CD4-positive, alpha-beta memory T cell (primary cell): ENCODE results near the gene WWP2. TPM values are rescaled to one million over a fixed set of nuclear protein-coding genes. Genes with fewer than 3 reads are reported as not detected.
A peak's percentile ranks its signal among the peaks of the same experiment; 100 is the strongest.

ENCODE experiments used
- CTCF ChIA-PET: fragments of 350-600 bp; sonication (Branson Sonifier 250); formaldehyde crosslinking; loops from one replicate; lab custom pipeline; 2021; ENCODE audit warnings: inconsistent platforms; ENCODE audit not compliant: partially characterized antibody; lab: Charles Lee
- POLR2A ChIA-PET: fragments of 350-600 bp; sonication (Branson Sonifier 250); formaldehyde crosslinking; loops from one replicate; lab custom pipeline; 2021; ENCODE audit not compliant: partially characterized antibody; lab: Charles Lee
- DNase-seq, 5 donors: peaks; one replicate each; pipeline versions ENCODE4 v3.0.0 to v3.0.0-alpha.2; 2020 to 2022; ENCODE audit warnings: mixed read lengths in 1 of 5
- H3K27ac ChIP-seq: one replicate; pipeline ENCODE4 v1.7.0; 2013; ENCODE audit warnings: low read depth, low read length
- H3K27me3 ChIP-seq: 2 replicates; pipeline ENCODE4 v1.7.0; 2013; ENCODE audit warnings: mild to moderate bottlenecking, low read length, moderate library complexity; ENCODE audit not compliant: insufficient read depth
- H3K36me3 ChIP-seq: 2 replicates; pipeline ENCODE4 v1.7.0; 2013; ENCODE audit warnings: mild to moderate bottlenecking, low read length, moderate library complexity; ENCODE audit not compliant: insufficient read depth
- H3K4me1 ChIP-seq: 2 replicates; pipeline ENCODE4 v1.7.0; 2013; ENCODE audit warnings: mild to moderate bottlenecking, low read length, moderate library complexity; ENCODE audit not compliant: insufficient read depth
- H3K4me3 ChIP-seq, 2 donors: one replicate each; pipeline ENCODE4 v1.7.0; 2013; ENCODE audit warnings: low read length in 2 of 2, mild to moderate bottlenecking in 1 of 2
- H3K9me3 ChIP-seq, 2 donors: one replicate each; pipeline ENCODE4 v1.7.0; 2013; ENCODE audit warnings: low read length in 2 of 2, control low read depth in 1 of 2; ENCODE audit not compliant: control insufficient read depth in 1 of 2
- H3K27ac Mint-ChIP-seq, 7 donors: one replicate each; pipeline ENCODE4 v1.8.0; 2020 to 2021; ENCODE audit warnings: mixed read lengths in 7 of 7, mild to moderate bottlenecking in 6 of 7, inconsistent platforms in 3 of 7, moderate library complexity in 3 of 7
- H3K27me3 Mint-ChIP-seq, 2 donors: one replicate each; pipeline ENCODE4 v1.8.0; 2020 to 2021; ENCODE audit warnings: mixed read lengths in 2 of 2
- H3K36me3 Mint-ChIP-seq, 2 donors: one replicate each; pipeline ENCODE4 v1.8.0; 2020 to 2021; ENCODE audit warnings: mixed read lengths in 2 of 2, inconsistent platforms in 1 of 2, mild to moderate bottlenecking in 1 of 2
- H3K4me1 Mint-ChIP-seq, 4 donors: one replicate each; pipeline ENCODE4 v1.8.0; 2020 to 2021; ENCODE audit warnings: mixed read lengths in 4 of 4, mild to moderate bottlenecking in 1 of 4
- H3K4me3 Mint-ChIP-seq, 8 donors: one replicate each; pipeline ENCODE4 v1.8.0; 2020 to 2021; ENCODE audit warnings: mixed read lengths in 8 of 8, mild to moderate bottlenecking in 7 of 8, moderate library complexity in 6 of 8, inconsistent platforms in 3 of 8
- H3K9me3 Mint-ChIP-seq, 8 donors: one replicate each; pipeline ENCODE4 v1.8.0; 2020 to 2021; ENCODE audit warnings: mixed read lengths in 8 of 8, mild to moderate bottlenecking in 5 of 8, inconsistent platforms in 3 of 8, moderate library complexity in 1 of 8
- intact Hi-C: fragments of 100-400 bp; cut with micrococcal nuclease; formaldehyde crosslinking; loops from one replicate; pipeline ENCODE4 v1.15.1; 2023
- polyA plus RNA-seq, 2 donors: library from polyadenylated mRNA; unstranded; fragments of 300-500 nt; fragmentation: Illumina TruSeq; gene quantifications; one replicate each; pipeline ENCODE4 v1.2.3, GENCODE V29; 2021
- total RNA-seq, 2 experiments: library from RNA; stranded (reverse); gene quantifications; one replicate each; pipeline ENCODE4 v1.2.3, GENCODE V29; 2021

WWP2 gene
- total and polyA plus RNA-seq, 4 experiments from 2014 or later, result 27.8 to 77.0 (median 62.8) TPM

DNA sequence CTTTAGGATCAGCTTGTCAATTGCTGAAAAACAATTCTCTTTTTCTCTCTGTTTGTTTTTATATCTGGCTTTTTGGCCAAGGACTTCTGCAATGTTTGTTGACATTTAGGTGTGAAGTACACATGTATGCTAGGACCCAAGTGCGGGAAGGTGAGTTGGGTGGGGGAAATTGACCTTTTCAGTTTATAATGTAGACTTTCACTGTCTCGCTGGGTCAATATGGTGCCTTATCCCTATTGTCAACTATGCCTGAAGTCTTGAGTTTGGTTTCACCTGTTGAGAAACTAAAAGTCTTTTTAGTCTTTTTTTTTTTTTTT is 9.5 kb downstream of the WWP2 start:
- peaks cover 15 to 16% of the 10 kb centered on the region in 2 donors for H3K36me3 Mint-ChIP-seq
- no peak overlapping the region for H3K27ac ChIP-seq
- H3K27me3 ChIP-seq, result no peaks in the 10 kb centered on the region
- peak overlapping the region in 1 of 7 donors; percentile 44 for H3K27ac Mint-ChIP-seq
- intact Hi-C loops, result no loop called here
- ChIA-PET CTCF (interaction anchor here (1.1 to 2.7 kb wide), 3 partner anchors 13 to 24 kb away, joined by 3 to 9 read pairs (median 7); partner anchors contain the start of gene NOB1), POLR2A (interaction anchor here (1.2 to 3.1 kb wide), 2 partner anchors 9 to 17 kb away, joined by 7 to 9 read pairs; partner anchors contain the start of genes NOB1 and WWP2)
- DNase-seq, result no peak
- H3K4me1 Mint-ChIP-seq, result peaks cover 38 to 73% (median 53%) of the 10 kb centered on the region in 4 donors
- peaks cover 3 to 17% (median 9%) of the 10 kb centered on the region in 8 donors for H3K9me3 Mint-ChIP-seq
- H3K27me3 Mint-ChIP-seq, result no peaks in the 10 kb centered on the region
- H3K4me3 Mint-ChIP-seq, result peak overlapping the region in 2 of 8 donors; percentile 30 to 63
- no peaks in the 10 kb centered on the region for H3K36me3 ChIP-seq
- H3K4me3 ChIP-seq, result no peak overlapping the region
- H3K9me3 ChIP-seq, result no peaks in the 10 kb centered on the region
- H3K4me1 ChIP-seq, result peaks cover 32% of the 10 kb centered on the region

DNA sequence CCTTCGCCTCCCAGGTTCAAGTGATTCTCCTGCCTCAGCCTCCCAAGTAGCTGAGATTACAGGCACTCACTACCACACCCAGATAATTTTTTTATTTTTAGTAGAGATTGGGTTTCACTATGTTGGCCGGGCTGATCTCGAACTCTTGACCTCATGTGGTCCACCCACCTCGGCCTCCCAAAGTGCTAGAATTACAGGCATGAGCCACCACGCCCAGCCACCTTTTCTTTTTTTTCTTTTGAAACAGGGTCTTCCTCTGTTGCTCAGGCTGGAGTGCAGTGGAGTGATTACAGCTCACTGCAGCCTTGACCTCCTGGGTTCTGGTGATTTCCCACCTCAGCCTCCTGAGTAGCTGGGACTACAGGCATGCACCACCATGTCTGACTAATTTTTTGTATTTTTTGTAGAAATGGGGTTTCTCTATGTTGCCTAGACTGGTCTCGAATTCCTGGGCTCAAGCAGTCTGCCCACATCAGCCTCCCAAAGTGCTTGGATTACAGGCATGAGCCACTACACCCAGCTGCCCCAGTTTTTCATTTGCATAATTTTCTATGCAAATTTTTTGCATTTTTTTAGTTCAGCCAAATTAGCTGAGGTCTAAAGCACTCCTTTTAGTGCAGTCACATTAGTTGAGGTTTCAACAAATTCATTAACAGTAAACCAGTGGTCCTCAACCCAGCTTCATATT is 11.3 kb downstream of the WWP2 start:
- peak overlapping the region in 5 of 7 donors; percentile 35 to 73 (median 56) for H3K27ac Mint-ChIP-seq
- Histone ChIP-seq H3K4me1 (peaks cover 27% of the 10 kb centered on the region), H3K27ac (no peak overlapping the region), H3K36me3 (peaks cover 3% of the 10 kb centered on the region), H3K4me3 (no peak overlapping the region), H3K27me3 (no peaks in the 10 kb centered on the region), H3K9me3 (no peaks in the 10 kb centered on the region)
- peak overlapping the region in 3 of 8 donors; percentile 17 to 42 (median 31) for H3K4me3 Mint-ChIP-seq
- CTCF ChIA-PET, result interaction anchor here (1.5 kb wide), 1 partner anchor 11 kb away, joined by 3 read pairs; no protein-coding TSS in a partner anchor
- peaks cover 16 to 17% of the 10 kb centered on the region in 2 donors for H3K36me3 Mint-ChIP-seq
- intact Hi-C loops, result no loop called here
- DNase-seq, result no peak
- H3K4me1 Mint-ChIP-seq, result peaks cover 32 to 63% (median 47%) of the 10 kb centered on the region in 4 donors
- peaks cover 3 to 17% (median 9%) of the 10 kb centered on the region in 8 donors for H3K9me3 Mint-ChIP-seq
- H3K27me3 Mint-ChIP-seq, result no peaks in the 10 kb centered on the region
- POLR2A ChIA-PET, result no interaction called here

- Mint-ChIP-seq H3K27ac (peak overlapping the region in 2 of 7 donors; percentile 13 to 54), H3K36me3 (peaks cover 16 to 26% of the 10 kb centered on the region in 2 donors)
- CTCF ChIA-PET, result interaction anchor here (1.3 kb wide), 1 partner anchor 21 kb away, joined by 4 read pairs; no protein-coding TSS in a partner anchor
Measured at GRCh38 chr16:69775563-69775962, 13.4 kb downstream of the WWP2 start.

DNA sequence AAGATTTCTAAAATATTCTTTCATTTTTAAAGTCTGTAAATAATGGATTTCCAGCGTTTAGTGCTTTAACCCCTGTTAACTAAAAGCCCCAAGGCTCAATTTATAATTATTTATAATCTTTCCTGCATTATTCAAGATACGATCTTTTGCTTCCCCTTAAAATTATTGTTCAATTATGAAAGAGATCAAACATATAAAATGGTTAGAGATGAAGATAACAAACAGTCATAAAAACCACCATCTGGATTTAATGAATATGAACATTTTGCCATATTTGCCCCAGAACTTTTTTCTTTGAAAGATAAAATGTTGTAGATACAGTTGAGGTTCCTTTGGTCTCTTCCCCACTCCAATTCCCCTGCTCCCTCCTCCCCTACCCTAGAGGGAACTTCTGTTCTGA is 17.6 kb downstream of the WWP2 start:
- Histone ChIP-seq H3K9me3 (no peaks in the 10 kb centered on the region), H3K27ac (no peak overlapping the region), H3K4me3 (no peak overlapping the region), H3K36me3 (peaks cover 9% of the 10 kb centered on the region), H3K4me1 (no peaks in the 10 kb centered on the region), H3K27me3 (no peaks in the 10 kb centered on the region)
- ChIA-PET CTCF (no interaction called here), POLR2A (no interaction called here)
- H3K9me3 Mint-ChIP-seq, result peaks cover 3 to 16% (median 9%) of the 10 kb centered on the region in 8 donors
- H3K4me3 Mint-ChIP-seq, result no peak overlapping the region
- H3K36me3 Mint-ChIP-seq, result peaks cover 24 to 41% of the 10 kb centered on the region in 2 donors
- intact Hi-C loops, result no loop called here
- DNase-seq, result no peak
- no peaks in the 10 kb centered on the region for H3K27me3 Mint-ChIP-seq
- H3K4me1 Mint-ChIP-seq, result peaks cover 14 to 23% (median 19%) of the 10 kb centered on the region in 4 donors
- H3K27ac Mint-ChIP-seq, result peak overlapping the region in 2 of 7 donors; percentile 15 to 18

More at GRCh38 chr16:69775563-69775962, 13.4 kb downstream of the WWP2 start:
- intact Hi-C loops, result no loop called here
- H3K27ac ChIP-seq, result no peak overlapping the region
- peaks cover 22% of the 10 kb centered on the region for H3K4me1 ChIP-seq
- Mint-ChIP-seq H3K4me1 (peaks cover 27 to 50% (median 39%) of the 10 kb centered on the region in 4 donors), H3K4me3 (peak overlapping the region in 1 of 8 donors; percentile 2), H3K27me3 (no peaks in the 10 kb centered on the region), H3K9me3 (peaks cover 3 to 17% (median 9%) of the 10 kb centered on the region in 8 donors)
- H3K36me3 ChIP-seq, result peaks cover 4% of the 10 kb centered on the region
- H3K9me3 ChIP-seq, result no peaks in the 10 kb centered on the region
- no peaks in the 10 kb centered on the region for H3K27me3 ChIP-seq
- POLR2A ChIA-PET, result no interaction called here
- H3K4me3 ChIP-seq, result no peak overlapping the region
- DNase-seq, result no peak

GRCh38 chr16:69781118-69781517 is 19.0 kb downstream of the WWP2 start:
- H3K27me3 Mint-ChIP-seq, result no peaks in the 10 kb centered on the region
- H3K27ac Mint-ChIP-seq, result peak overlapping the region in 4 of 7 donors; percentile 38 to 79 (median 52)
- H3K27ac ChIP-seq, result no peak overlapping the region
- peak overlapping the region in 1 of 8 donors; percentile 26 for H3K4me3 Mint-ChIP-seq
- H3K36me3 Mint-ChIP-seq, result peaks cover 14 to 32% of the 10 kb centered on the region in 2 donors
- H3K4me1 Mint-ChIP-seq, result peaks cover 7 to 10% (median 9%) of the 10 kb centered on the region in 4 donors
- intact Hi-C loops, result no loop called here
- H3K9me3 ChIP-seq, result no peaks in the 10 kb centered on the region
- H3K9me3 Mint-ChIP-seq, result peaks cover 0 to 3% (median under 1%) of the 10 kb centered on the region in 8 donors
- no peak for DNase-seq
- no peaks in the 10 kb centered on the region for H3K27me3 ChIP-seq
- ChIA-PET POLR2A (no interaction called here), CTCF (interaction anchor here (0.8 kb wide), 1 partner anchor 27 kb away, joined by 3 read pairs; the partner anchor contains the start of gene NOB1)
- peaks cover 9% of the 10 kb centered on the region for H3K36me3 ChIP-seq
- H3K4me1 ChIP-seq, result no peaks in the 10 kb centered on the region
- H3K4me3 ChIP-seq, result no peak overlapping the region

DNA sequence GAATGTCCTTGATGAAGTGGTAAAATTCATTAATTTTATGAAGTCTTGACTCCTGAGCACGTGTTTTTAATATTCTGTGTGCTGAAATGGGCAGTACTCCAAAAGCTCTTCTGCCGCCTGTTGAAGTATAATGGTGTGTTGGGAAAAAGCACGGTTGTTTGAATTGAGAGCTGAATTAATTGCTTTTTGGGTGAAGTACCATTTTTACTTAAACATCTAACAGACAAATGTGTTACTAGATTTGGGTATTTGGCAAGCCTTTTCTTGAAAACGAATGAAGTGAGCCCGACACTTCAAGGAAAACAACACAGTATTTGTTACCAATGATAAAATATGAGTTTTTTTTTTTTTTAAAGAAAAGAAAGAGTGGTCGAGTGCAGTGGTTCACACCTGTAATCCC is 22.5 kb downstream of the WWP2 start:
- DNase-seq, result no peak
- CTCF ChIA-PET, result interaction anchor here (0.7 kb wide), 1 partner anchor 13 kb away, joined by 3 read pairs; no protein-coding TSS in a partner anchor
- intact Hi-C loops, result no loop called here
- no peaks in the 10 kb centered on the region for H3K9me3 ChIP-seq
- H3K9me3 Mint-ChIP-seq, result peaks cover 0 to 2% (median 0%) of the 10 kb centered on the region in 8 donors
- no peak overlapping the region for H3K4me3 Mint-ChIP-seq
- peaks cover 29 to 49% of the 10 kb centered on the region in 2 donors for H3K36me3 Mint-ChIP-seq
- no peak overlapping the region for H3K27ac Mint-ChIP-seq
- H3K36me3 ChIP-seq, result peaks cover 29% of the 10 kb centered on the region
- H3K4me1 Mint-ChIP-seq, result peaks cover 4 to 14% (median 10%) of the 10 kb centered on the region in 4 donors
- H3K27me3 Mint-ChIP-seq, result no peaks in the 10 kb centered on the region
- H3K27ac ChIP-seq, result no peak overlapping the region
- POLR2A ChIA-PET, result no interaction called here
- no peak overlapping the region for H3K4me3 ChIP-seq
- H3K4me1 ChIP-seq, result no peaks in the 10 kb centered on the region
- H3K27me3 ChIP-seq, result no peaks in the 10 kb centered on the region

GRCh38 chr16:69787883-69788282 is 25.8 kb downstream of the WWP2 start:
- peaks cover 29 to 50% of the 10 kb centered on the region in 2 donors for H3K36me3 Mint-ChIP-seq
- Histone ChIP-seq H3K4me3 (no peak overlapping the region), H3K4me1 (no peaks in the 10 kb centered on the region), H3K9me3 (no peaks in the 10 kb centered on the region), H3K27ac (no peak overlapping the region), H3K27me3 (no peaks in the 10 kb centered on the region), H3K36me3 (peaks cover 37% of the 10 kb centered on the region)
- no peaks in the 10 kb centered on the region for H3K9me3 Mint-ChIP-seq
- peak overlapping the region in 1 of 7 donors; percentile 44 for H3K27ac Mint-ChIP-seq
- H3K4me3 Mint-ChIP-seq, result no peak overlapping the region
- DNase-seq, result no peak
- no peaks in the 10 kb centered on the region for H3K27me3 Mint-ChIP-seq
- H3K4me1 Mint-ChIP-seq, result peaks cover 0 to 8% (median 3%) of the 10 kb centered on the region in 4 donors
- CTCF ChIA-PET, result interaction anchor here (2.4 kb wide), 1 partner anchor 8 kb away, joined by 11 read pairs; no protein-coding TSS in a partner anchor
- intact Hi-C loops, result no loop called here
- POLR2A ChIA-PET, result interaction anchor here (1.5 kb wide), 1 partner anchor 33 kb away, joined by 3 read pairs; the partner anchor contains the start of gene NOB1
